CD4-positive, alpha-beta T cell treated with Interleukin-6 for 4 hours (primary cell): ENCODE results near the gene TRIM56.
"Not testable (repeated sequence)": the region's sequence is repeated elsewhere in the genome, so short reads cannot be mapped to it uniquely, and the experiment has no call there.

Source experiments
- DNase-seq: peaks from one replicate; pipeline ENCODE4 v3.0.0-alpha.2; 2020; ENCODE audit warnings: mixed read lengths

TRIM56 gene

GRCh38 chr7:101114492-101114891 lies 29.2 kb downstream of the TRIM56 start:
- no peak for DNase-seq

GRCh38 chr7:101115215-101115614 lies 29.9 kb downstream of the TRIM56 start:
- no peak for DNase-seq

- no peak for DNase-seq
Observed at GRCh38 chr7:101116898-101117297, 31.6 kb downstream of the TRIM56 start.

- no peak for DNase-seq
Observed at GRCh38 chr7:101118856-101119255, 33.6 kb downstream of the TRIM56 start.

GRCh38 chr7:101119876-101120275 lies 34.6 kb downstream of the TRIM56 start:
- no peak for DNase-seq

- DNase-seq: no peak
Observed at GRCh38 chr7:101120315-101120714, 35.0 kb downstream of the TRIM56 start.

GRCh38 chr7:101121631-101121990 lies 36.3 kb downstream of the TRIM56 start:
- not testable (repeated sequence) for DNase-seq

GRCh38 chr7:101121991-101122932 lies 37.0 kb downstream of the TRIM56 start:
- no peak for DNase-seq

GRCh38 chr7:101122933-101123702 lies 37.8 kb downstream of the TRIM56 start:
- DNase-seq: no peak

- no peak for DNase-seq
Observed at GRCh38 chr7:101123703-101124068, 38.4 kb downstream of the TRIM56 start.

GRCh38 chr7:101124376-101125056 lies 39.2 kb downstream of the TRIM56 start:
- no peak for DNase-seq

GRCh38 chr7:101125989-101126650 lies 40.8 kb downstream of the TRIM56 start:
- DNase-seq: no peak

GRCh38 chr7:101126651-101127459 lies 41.6 kb downstream of the TRIM56 start, which contains the start of gene SERPINE1:
Gene SERPINE1 (plus strand): TSS chr7:101127104. CDS start chr7:101128394, 1,290 bp downstream.
- DNase-seq: peak; percentile 65

GRCh38 chr7:101127460-101128039 lies 42.3 kb downstream of the TRIM56 start:
- no peak for DNase-seq

- DNase-seq: no peak
Observed at GRCh38 chr7:101128040-101128834, 43.0 kb downstream of the TRIM56 start.

- DNase-seq: no peak
Observed at GRCh38 chr7:101129603-101130117, 44.4 kb downstream of the TRIM56 start.

GRCh38 chr7:101132626-101133600 lies 47.6 kb downstream of the TRIM56 start:
- DNase-seq: not testable (repeated sequence)

- no peak for DNase-seq
Observed at GRCh38 chr7:101133621-101134398, 48.5 kb downstream of the TRIM56 start.
